ENCODE data around the gene NAPA.

The NAPA gene

DNA sequence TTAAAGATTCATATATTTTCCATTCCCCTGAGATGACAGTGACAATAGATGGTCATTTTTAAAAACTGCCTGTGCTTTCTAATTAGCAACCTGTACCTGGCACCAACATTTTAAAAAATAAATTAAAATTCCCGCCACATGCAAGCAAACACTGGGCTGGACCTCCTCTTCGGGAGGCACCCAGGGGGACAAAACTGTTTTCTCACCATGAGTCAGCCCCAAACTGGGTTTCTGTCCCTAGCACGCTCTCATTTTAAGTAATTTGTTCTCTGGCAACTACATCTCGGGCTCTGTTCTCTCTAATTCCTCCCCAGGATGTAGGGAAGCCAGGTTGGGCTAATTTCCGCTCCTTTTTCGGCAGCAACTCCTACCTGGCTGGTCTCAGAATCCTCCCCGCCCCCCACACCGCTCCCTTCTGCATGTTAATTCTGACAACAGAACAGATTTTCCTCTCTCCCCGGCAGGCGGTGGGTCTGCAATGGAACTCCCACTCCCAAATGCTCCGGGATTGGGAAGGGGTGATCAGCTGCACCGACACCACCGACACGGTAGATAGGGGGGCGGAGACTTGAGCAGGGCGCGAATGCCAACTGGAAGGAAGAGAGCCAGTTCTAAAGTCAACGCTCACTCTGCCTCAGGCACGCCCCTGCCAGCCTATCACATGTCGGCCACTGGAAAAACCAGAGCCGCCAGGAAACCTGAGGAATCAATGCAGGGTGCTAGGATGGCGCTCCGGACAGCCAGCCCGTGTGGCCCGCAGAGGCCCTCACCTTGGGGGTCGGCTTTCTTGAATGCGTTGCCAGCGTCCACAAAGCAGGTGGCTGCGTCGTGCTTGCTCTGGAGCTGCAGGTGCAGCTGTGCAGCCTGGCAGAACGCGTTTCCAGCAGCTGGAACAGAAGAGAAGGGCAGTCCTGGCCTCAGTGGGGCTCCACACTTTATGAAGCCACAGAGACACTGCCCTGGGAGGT, 14.7 kb downstream of the NAPA start:
- TF ChIP-seq GATA2 (IDR thresholded peaks at IDR 0.05; ENCODE audit: low read depth, low read length): no peak
- no peak for TF ChIP-seq GATA3 (IDR thresholded peaks at IDR 0.05; ENCODE audit: low read depth, low read length)

DNA sequence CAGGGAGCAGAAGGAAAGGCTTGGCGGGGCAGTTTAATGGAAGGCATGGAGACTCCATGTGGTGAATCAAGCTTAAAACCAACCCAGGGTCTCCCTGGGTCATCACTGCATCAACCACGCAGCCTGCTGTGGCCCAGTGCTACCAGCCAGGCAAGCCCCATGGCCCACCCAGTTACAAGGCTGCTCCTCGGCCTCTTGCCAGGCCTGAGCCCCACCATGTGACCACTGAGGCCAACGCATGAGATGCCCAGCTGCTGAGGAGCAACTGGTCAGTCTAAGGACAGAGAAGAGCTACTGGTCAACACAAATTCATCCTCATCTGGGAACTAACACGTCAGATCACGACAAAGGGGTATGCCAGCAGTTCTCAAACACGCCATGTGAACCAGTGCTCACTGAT, 15.5 kb downstream of the NAPA start:
- TF ChIP-seq GATA2 (IDR thresholded peaks at IDR 0.05; ENCODE audit: low read depth, low read length) (no peak), GATA3 (IDR thresholded peaks at IDR 0.05; ENCODE audit: low read depth, low read length) (no peak)

DNA sequence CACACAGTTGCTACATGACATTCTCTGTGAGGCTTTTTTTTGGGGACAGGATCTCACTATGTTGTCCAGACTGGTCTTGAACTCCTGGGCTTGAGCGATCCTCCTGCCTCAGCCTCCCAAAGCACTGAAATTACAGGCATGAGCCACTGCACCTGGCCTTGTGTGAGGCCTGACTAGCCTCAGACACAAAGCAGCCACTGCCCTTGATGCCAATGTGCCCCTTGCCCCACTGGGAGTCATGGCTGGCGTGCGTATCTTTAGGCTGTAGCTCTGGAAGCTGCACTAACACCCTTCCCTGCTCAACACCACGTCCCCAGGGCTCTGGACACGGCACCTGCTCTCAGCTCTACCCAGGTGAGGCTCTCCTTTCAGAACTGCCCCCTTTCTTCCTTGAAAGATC, 16.3 kb downstream of the NAPA start:
- no peak for TF ChIP-seq GATA3 (IDR thresholded peaks at IDR 0.05; ENCODE audit: low read depth, low read length)

DNA sequence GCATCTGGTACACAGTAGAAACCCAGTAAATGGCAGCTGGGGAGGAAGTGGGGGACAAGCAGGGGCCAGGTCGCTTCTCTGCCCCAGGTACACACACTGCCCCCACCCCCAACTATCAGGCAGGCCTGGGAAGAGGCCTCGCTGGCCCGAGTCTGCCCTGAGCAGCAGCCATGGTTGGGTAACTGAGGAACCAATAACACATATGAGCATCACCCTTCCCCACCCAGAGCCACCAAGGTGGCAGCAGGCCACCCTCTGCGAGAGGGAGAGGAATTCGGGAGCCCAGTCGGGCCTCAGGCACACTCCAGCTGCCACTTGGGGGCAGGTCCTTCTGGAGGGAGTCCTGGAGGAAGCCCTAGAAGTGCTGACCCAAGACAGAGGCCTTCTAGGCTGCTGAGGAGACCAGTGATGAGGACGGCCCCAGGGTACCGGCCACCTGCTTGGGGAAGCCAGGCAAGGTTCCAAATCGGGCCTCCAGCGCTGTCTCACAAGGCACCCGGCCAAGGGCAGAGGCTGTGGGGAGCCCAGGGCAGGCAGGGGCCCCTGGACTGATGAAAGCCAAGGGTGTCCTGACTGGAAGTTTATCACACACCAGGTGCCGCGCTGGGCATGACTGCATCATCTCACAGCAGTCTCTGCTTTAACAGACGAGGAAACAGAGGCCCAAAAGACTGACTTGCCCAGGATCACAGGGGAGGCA, 16.9 kb downstream of the NAPA start:
- no peak for TF ChIP-seq GATA2 (IDR thresholded peaks at IDR 0.05; ENCODE audit: low read depth, low read length)
- no peak for TF ChIP-seq GATA3 (IDR thresholded peaks at IDR 0.05; ENCODE audit: low read depth, low read length)

DNA sequence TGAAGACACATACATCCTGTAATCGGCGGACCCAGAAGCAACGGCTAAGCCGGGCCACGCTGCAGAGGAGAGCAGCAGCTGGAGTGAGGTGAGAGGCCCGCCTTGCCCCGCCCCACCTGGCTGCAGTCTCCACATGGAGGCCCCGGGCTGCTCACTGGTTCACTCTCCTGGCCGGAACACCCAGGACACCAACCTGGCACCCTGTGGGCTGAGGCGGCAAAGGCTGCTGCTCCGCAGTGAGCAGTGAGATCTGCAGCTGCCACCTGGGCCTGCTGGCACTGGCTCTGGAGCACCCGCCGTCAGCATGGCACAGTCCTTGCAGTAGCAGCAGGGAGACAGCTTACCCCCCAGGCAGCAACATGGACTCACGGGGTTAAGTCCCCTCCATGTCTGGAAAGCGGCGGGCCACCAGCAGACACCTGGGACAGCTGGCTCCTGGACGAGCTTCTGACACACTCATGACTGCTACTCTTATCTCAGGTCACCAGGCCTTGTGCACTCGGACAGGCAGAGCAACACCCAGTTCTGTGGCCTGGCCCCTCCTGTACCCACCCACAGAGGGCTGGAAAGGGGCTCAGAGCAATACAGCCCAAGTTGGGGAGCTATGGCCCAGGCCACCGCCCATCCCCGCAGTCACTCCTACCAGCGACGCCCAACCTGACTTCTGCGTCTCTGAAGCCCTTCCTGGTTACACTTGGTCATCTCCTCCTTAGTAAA, 17.7 kb downstream of the NAPA start:
- TF ChIP-seq GATA2 (IDR thresholded peaks at IDR 0.05; ENCODE audit: low read depth, low read length): no peak
- no peak for TF ChIP-seq GATA3 (IDR thresholded peaks at IDR 0.05; ENCODE audit: low read depth, low read length)

DNA sequence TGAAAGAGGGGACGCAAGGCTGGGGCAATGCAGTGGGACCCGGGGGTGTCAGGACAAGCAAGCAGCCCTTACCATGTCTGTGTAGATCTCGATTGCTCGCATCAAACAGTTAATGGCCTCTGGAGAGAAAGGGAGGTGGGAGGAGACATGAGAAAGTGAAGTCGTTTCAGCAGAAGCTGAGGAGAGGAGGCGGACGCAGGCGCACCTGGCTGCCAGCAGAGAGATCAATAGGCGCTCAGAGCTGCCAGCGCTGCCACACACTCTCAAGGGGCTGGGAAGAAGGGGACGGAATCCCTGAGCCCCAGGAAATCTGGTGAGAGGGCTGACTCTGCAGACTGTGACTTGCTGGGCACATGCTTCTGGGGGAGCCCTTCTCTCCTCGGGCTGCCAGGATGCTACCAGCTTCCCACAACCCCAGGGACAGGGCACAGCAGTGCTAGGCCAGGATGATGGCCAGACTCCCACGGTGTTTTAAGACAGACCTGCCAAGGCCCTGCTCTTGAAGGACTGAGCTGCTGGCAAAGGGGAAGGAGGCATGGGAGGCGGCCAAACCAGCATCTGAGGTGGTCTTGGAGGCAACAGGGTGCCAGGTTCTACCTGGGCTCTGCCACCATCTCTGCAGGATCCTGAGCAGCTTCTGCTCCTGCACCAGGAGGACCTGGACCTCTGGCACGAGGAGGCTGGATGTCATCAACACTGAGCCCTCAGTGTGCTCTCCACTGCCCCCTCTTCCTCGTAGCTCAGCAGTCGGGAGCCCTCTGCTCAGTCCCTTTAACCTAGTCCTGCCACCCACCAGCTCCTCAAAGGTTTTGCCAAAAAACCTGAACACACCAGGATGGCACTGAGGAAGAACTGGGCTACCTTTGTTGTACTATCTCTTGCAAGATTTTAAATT, 19.1 kb downstream of the NAPA start:
- no peak for TF ChIP-seq GATA2 (IDR thresholded peaks at IDR 0.05; ENCODE audit: low read depth, low read length)
- TF ChIP-seq GATA3 (IDR thresholded peaks at IDR 0.05; ENCODE audit: low read depth, low read length): no peak

DNA sequence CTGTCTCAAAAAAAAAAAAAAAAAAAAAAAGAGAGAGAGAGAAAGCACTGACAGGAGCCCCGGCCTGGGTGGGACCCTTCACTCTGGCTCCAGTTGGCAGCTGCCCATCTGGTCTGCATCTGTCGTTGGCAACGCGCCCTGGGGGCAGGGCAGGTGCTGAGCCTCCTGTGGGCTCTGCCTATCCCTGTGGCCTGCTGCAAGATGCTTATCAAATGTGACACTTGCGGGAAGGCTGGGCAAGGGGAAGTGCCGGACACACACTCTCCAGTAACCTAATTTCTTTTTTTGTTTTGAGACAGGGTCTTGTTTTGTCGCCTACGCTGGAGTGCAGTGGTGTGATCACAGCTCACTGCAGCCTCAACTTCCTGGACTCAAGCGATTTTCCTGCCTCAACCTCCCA, 20.1 kb downstream of the NAPA start:
- TF ChIP-seq GATA3 (IDR thresholded peaks at IDR 0.05; ENCODE audit: low read depth, low read length): no peak
- peak; percentile 100 for TF ChIP-seq GATA2 (IDR thresholded peaks at IDR 0.05; ENCODE audit: low read depth, low read length)

DNA sequence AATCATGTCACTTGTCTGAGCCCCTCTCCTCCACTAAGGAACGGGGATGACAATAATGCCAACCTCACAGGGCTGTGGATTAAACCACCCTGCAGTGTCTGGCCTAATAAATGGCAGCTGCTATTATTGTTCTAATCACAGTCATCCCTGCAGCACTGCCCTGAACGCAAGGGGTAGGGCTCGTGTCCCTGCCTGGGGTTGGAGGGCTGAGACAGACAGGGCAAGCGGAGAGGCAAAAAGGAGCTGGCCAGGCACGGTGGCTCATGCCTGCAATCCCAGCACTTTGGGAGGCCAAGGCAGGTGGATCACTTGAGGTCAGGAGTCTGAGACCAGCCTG, 20.7 kb downstream of the NAPA start:
- TF ChIP-seq GATA3 (IDR thresholded peaks at IDR 0.05; ENCODE audit: low read depth, low read length) (no peak), GATA2 (IDR thresholded peaks at IDR 0.05; ENCODE audit: low read depth, low read length) (no peak)

DNA sequence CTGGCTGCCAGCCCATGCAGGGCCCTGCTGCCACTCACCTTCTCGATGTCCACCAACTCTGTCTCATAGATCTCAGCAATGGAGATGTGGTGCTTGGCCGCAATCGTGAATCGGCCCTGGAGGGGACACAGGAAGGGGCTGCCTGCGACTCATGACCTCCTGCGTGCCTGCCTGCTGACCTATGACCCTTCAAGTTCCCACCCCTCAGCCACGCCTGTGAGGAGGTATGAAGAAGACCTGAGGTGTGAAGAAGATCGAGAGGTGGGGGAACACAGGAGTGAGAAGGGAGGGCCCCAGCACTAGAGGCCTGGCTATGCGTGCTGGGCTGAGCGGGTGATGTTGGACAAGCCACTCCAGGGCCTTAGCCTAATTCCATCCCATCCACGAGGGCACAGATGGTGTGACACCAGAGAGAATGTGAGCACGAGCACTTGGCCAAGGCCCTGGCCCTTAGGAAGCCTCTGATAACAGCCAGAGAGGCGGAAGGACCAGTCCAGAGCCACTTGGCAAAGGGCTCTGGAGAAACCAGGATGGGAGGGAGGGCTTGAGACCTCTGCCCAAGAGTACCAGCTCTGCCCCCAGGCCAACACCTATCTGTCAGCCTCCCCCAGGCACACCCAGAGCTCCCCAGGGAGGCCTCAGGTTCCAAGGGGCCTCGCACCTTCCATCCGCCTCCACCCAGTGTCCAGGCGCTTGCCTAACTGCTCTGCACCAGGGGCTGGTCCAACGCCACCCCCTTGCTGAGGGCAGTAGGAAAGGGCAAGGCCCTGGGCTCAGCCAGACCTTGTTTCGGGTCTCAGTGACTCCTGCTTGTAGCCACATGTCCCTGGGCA, 21.3 kb downstream of the NAPA start:
- TF ChIP-seq GATA2 (IDR thresholded peaks at IDR 0.05; ENCODE audit: low read depth, low read length): no peak
- TF ChIP-seq GATA3 (IDR thresholded peaks at IDR 0.05; ENCODE audit: low read depth, low read length): no peak

DNA sequence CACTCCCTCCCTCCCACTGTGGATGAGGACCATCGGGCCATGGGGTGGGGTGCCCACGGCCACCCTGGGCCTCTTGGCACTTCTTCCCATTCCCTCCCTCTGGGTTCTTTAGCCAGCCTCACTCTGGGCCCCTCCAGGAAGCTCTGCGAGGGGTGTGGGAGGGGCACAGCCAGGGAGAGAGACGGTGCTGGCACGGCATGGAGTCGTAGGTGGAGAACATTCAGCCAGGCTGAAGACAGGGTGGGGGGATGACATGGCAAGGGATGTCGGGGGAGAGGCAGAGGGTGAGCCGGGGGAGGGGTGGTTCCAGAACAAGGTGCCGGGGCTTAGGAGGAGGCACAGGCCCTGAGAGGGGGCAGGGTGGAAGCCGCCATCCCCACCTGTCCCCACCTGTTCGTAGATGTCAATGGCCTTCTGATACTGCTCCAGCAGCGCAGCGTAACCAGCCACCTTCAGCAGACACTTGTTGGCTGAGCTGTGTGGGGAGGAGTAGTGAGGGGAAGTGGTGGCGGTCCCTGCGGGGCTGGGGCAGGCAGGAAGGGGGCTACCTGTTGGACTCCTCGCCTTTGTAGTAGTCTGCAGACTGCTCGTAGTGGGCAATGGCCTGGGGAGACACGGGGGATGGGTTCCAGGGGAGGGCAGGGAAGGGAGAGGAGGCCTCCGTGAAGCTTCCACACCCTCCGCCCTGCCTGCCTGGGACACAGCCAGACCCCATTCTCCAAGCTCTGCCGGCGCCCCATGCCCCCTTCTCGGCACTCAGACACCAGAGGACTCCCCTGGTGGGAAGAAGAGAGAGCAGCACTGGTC, 22.1 kb downstream of the NAPA start:
- no peak for TF ChIP-seq GATA2 (IDR thresholded peaks at IDR 0.05; ENCODE audit: low read depth, low read length)
- no peak for TF ChIP-seq GATA3 (IDR thresholded peaks at IDR 0.05; ENCODE audit: low read depth, low read length)

DNA sequence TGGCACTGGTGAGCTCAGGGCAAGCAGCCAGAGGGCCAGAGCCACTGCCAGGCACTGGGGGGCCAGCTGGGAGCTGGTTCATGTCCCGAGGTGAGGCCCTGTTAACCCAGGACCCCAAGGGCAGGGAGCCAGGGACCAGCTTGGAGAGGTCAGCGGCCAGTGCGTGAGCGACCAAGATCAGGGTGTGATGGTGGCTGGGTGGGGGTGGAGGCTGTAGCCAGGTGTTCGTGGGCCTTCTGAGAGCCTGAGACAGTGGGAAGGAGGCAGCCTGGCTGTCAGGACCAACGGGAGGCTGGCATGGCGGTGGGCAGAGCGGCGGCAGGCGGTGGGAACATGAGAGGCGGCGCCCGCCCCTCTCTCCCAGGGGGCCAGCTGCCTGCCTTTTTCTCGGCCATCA, 22.7 kb downstream of the NAPA start:
- TF ChIP-seq GATA2 (IDR thresholded peaks at IDR 0.05; ENCODE audit: low read depth, low read length) (no peak), GATA3 (IDR thresholded peaks at IDR 0.05; ENCODE audit: low read depth, low read length) (no peak)
